Activated CD8-positive, alpha-beta memory T cell treated with anti-CD3 and anti-CD28 coated beads, Interleukin-2, amount 50 U/mL, for 48 hours (primary cell): ENCODE data around the gene SCD5.

Source experiments
- DNase-seq: peaks from one replicate; pipeline ENCODE4 v3.0.0-alpha.2; 2020

The SCD5 gene

GRCh38 chr4:82792912-82793649 lies 5.5 kb downstream of the SCD5 start:
- no peak for DNase-seq

DNA sequence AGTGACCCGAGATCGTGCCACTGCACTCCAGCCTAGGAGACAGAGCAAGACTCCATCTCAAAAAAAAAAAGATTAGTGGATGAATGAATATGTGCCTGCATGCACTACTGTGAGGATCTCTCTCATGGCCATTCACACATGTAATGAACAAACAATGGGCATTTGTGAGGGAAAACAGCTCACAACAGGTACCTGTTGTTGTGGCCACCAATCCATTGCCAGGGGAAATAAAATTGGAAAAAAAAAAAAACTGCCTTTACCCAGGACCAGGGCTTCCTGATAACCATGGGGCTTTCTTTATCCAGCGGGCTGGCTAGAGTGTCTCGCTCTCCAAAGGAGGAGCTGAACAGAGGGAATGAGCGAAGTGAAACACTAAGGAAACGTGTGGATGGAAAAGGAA lies 7.4 kb downstream of the SCD5 start:
- DNase-seq: no peak

DNA sequence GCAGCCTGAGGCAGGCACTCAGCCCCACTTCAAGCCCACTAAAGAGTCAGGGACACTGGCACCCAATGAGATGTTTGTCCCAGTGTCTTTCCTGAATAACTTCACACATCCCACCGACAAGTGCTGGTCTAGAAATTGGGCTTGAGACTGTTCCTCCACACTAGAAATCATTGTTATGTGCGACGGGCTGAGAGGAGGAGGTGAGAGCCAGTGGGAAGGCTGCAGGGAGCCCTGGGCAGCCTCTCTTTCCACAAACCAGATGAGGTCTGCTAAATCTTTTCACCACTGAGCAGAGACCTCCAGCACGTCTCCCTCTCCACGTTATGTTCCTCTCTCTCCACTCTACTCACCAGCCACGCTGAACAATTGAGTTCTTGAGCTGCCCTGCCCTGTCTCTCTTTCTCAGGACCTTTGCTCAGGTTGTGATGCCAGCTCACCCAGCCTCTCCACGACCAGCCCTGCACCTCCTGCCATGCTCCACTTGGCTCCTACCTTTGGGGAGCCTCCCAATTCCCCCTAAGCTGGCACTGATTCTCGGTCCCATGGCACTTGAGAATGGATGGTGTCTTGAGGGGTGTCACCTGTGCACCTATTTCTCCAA lies 8.4 kb downstream of the SCD5 start:
- DNase-seq: no peak

DNA sequence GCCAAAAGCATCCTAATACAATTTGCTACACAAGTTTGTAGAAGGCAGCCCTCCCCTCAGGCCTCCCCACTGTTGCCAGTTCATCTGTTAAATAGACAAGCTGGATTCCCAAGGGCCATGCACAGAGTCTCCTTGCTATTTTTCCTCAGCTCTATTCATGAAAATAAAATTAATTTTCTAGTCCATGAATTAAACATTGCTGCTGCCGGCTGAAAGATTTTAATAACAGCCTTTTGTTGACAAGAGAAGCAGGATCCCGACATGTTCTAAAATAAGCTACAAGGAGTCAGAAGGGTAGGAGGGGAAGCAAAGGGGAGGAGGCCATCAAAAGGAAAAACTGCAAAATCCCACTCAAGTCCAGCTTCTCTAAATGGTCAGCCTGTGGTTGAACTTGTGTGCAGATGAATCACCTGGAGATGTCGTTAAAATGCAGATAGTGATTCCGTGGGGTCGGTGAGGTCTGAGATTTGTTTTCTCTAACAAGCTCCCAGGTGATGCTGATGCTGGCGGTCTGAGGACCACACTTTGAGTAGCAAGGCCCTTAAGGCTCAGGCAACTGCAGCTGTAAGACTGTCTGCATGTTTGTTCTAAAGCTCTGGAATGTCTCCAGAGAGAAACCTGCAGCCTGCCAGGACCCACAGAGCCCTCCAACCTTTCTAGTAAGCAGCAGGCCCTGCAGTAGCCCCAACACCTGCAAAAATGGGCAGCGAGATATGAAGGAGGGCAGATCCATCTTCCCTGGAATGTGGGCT lies 9.4 kb downstream of the SCD5 start:
- DNase-seq: no peak

DNA sequence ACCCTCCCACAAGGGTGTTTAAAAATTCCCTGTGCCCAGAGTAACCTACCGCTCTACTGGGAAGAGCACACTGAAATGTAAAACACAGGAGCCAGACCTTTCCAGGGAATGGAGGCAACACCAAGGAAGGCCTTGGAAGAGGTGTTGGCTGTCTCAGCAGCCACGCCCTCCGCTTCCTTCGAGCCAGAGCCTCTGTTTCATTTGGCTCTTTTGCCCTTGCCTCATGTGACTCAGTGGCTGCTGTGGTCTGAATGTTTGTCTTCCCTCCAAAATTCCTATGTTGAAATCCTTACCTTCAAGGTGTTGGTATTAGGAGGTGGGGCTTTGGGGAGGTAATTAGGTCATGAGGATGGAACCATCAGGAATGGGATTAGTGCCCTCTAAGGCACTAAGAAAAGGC lies 11.3 kb downstream of the SCD5 start:
- no peak for DNase-seq

DNA sequence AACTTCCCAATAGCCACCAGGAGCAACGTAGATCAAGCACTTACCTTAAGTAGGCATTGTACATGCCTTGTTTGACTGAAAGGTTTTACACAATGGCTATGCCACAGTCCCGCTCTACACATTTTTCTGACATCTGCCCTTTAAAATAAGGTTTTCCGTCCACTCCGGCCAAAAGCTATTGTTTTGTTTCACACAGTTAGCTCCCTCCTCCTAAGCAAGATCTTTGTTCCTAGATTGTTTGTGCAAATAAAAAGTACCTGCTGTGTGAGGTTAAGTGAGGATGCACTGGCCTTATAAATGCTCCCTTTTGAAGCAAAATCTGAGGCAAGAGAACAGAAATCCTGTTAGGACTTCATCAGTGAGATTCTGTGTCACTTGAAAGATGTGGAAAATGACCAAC lies 11.8 kb downstream of the SCD5 start:
- DNase-seq: no peak

GRCh38 chr4:82785611-82786400 lies 12.8 kb downstream of the SCD5 start:
- no peak for DNase-seq

DNA sequence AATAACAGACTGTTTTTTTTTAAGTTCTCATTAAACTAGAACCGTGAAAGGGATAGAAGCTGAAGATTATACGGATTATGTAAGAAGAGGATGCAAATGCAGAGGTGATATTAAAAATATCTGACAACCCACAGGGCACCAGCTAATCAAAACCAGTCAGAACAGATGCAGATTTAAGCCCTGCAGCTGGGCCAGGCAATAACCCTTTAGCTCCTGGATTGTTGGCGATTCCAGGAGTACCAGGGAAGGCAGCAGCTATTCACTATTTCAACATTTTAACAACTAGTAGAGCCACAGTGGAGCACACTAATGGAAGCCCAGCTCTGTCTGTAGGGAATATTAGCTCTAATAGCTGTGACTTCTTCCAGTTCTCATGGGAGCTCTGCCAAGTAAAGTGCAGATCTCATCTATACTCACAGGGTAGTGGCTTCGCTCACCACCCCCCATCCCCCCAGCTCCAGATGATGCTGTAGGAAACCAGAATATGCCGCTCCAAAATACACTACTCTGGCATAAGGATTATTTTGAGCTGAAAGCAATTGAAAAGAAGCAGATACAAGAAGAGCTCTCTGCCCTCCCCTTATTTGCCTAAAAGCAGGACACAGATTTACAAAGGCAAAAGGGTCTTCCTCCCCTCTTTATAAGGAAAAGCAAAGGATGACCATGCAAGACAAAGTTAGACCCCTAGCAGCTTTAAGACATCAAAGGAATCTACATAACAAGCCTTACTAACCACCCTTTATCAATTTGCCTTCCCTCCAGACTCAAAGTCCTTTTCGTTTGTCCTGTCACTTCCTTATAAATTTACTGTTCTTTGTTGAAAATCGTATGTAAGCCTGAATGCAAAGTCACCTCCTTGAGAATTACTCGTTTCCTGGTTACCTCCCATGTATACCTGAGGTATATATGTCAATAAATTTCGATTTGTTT lies 13.7 kb downstream of the SCD5 start:
- no peak for DNase-seq

GRCh38 chr4:82782626-82783345 lies 15.8 kb downstream of the SCD5 start:
- DNase-seq: no peak

- DNase-seq: peak; percentile 1
These were observed 17.8 kb downstream of the SCD5 start for GRCh38 chr4:82780752-82781231.

- no peak for DNase-seq
These were observed 18.3 kb downstream of the SCD5 start for GRCh38 chr4:82780170-82780751.

GRCh38 chr4:82779032-82779431 lies 19.6 kb downstream of the SCD5 start:
- DNase-seq: no peak

DNA sequence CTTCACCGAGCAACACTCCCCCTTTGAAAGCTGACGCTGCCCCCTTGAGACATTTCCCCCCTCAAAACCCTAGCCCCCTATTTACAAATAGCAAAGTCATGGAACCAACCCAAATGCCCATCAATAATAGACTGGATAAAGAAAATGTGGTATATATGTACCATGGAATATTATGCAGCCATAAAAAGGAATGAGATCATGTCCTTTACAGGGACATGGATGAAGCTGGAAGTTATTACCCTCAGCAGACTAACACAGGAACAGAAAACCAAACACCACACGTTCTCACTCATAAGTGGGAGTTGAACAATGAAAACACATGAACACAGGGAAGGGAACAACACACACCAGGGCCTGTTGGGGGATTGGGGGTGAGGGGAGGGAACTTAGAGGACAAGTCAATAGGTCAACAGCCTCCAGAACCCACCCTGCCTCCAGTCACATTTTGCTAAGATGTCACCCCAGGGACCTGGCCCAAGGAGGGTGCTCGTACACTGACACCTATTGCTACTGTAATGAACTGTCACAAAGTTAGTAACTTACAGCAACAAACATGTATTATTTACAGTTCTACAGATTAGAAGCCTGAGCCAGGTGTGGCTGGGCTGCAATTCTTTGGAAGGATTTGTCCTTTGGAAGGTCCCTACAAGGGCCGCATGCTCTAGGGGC lies 20.6 kb downstream of the SCD5 start:
- no peak for DNase-seq

- no peak for DNase-seq
These were observed 21.6 kb downstream of the SCD5 start for GRCh38 chr4:82776925-82777542.

- no peak for DNase-seq
These were observed 23.4 kb downstream of the SCD5 start for GRCh38 chr4:82775243-82775642.

GRCh38 chr4:82774711-82775171 lies 23.9 kb downstream of the SCD5 start:
- no peak for DNase-seq

GRCh38 chr4:82773057-82773456 lies 25.5 kb downstream of the SCD5 start:
- no peak for DNase-seq

- no peak for DNase-seq
These were observed 28.0 kb downstream of the SCD5 start for GRCh38 chr4:82770607-82771006.

- DNase-seq: no peak
These were observed 33.5 kb downstream of the SCD5 start for GRCh38 chr4:82765134-82765533.

- no peak for DNase-seq
These were observed 37.4 kb downstream of the SCD5 start for GRCh38 chr4:82761229-82761628.
